ENCODE measurements around the gene AFDN. TPM values are rescaled to one million over a fixed set of nuclear protein-coding genes. Genes with fewer than 3 reads are reported as not detected.

AFDN gene
- total and polyA plus RNA-seq, 2 of the 8 experiments (the other 6 are each of a cell fraction or from before 2014, with no cell fraction given), result 53.4 to 192 TPM

DNA sequence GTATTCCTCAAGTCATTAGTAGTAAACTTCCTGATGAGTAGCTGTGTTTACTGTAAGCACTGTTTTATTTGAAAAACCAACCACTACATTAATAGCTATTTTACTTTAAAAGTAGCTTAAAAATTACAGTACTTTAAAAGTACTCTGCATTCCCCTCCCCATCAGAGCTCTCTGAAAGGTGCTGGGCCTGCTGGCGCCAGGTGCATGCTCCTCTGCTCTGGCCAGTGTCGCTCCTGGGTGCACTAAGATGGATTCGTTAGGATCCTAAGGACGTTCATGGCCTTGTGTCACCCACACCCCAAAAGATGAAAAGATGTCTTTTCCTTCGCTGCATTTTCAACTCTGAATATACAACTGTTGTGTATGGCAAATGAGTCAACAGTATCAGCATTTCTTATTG lies 126.8 kb downstream of the AFDN start (continued):
- no peak for TF ChIP-seq CHD7 (IDR thresholded peaks at IDR 0.05; ENCODE audit: insufficient replicate concordance, low read length)
- no peak for TF ChIP-seq YY1 (IDR thresholded peaks at IDR 0.05; ENCODE audit: low read depth, low read length)
- TF ChIP-seq NRF1 (IDR thresholded peaks at IDR 0.05; ENCODE audit: low read depth, low read length), result no peak
- no peak for TF ChIP-seq PHF8 (conservative IDR thresholded peaks at IDR 0.05; ENCODE audit: low read depth, low read length)
- TF ChIP-seq EZH2 (IDR thresholded peaks at IDR 0.05; ENCODE audit: low read depth, low read length, severe bottlenecking), result no peak
- no peak for TF ChIP-seq EP300 (IDR thresholded peaks at IDR 0.05; ENCODE audit: borderline replicate concordance in 1 of 2, low read depth in 2 of 2, low read length in 2 of 2)

All from H1 (cell line).